IMR-90 (cell line): Measurements from ENCODE around the gene PRSS2. TPM values are rescaled to one million over a fixed set of nuclear protein-coding genes. Genes with fewer than 3 reads are reported as not detected.

Source experiments
- ATAC-seq: fragments of 200-7000 bp; cut with Tn5 transposase; 2 replicates; pipeline ENCODE4 v1.9.1; 2020; ENCODE audit warnings: low read depth, mild to moderate bottlenecking, moderate library complexity
- BruUV-seq: library from RNA; stranded (reverse); fragments of 400-500 nt; replicated peaks from 2 replicates; lab custom pipeline; 2021; lab: Mats Ljungman, UMichigan
- CTCF ChIA-PET: fragments of 300-600 bp; formaldehyde crosslinking; extraction: SDS; loops from one replicate; lab custom pipeline; 2021; ENCODE audit warnings: antibody characterized with exemption; lab: Yijun Ruan, JAX
- POLR2A ChIA-PET: fragments of 300-600 bp; sonication (Branson Sonifier 250); formaldehyde crosslinking; loops from one replicate; lab custom pipeline; 2022; ENCODE audit warnings: antibody characterized with exemption; ENCODE audit not compliant: unreplicated experiment; lab: Charles Lee
- DNase-seq: peaks from one replicate; pipeline ENCODE4 v3.0.0; 2013
- H2AFZ ChIP-seq: replicated peaks from 2 replicates; pipeline ENCODE3; 2013; ENCODE audit warnings: low read length, mild to moderate bottlenecking; ENCODE audit not compliant: poor library complexity
- H2AK5ac ChIP-seq: 2 replicates; pipeline ENCODE4 v1.6.1; 2013; ENCODE audit warnings: low read depth, low read length, inconsistent platforms
- H2AK9ac ChIP-seq: replicated peaks from 2 replicates; pipeline ENCODE3; 2013; ENCODE audit warnings: mild to moderate bottlenecking, low read depth, low read length, moderate library complexity; ENCODE audit not compliant: poor library complexity
- H2BK120ac ChIP-seq: 2 replicates; pipeline ENCODE4 v1.6.1; 2013; ENCODE audit warnings: low read depth, low read length, inconsistent platforms
- H2BK15ac ChIP-seq: 3 replicates; pipeline ENCODE4 v1.6.1; 2013; ENCODE audit warnings: low read depth, low read length, inconsistent platforms
- H2BK20ac ChIP-seq: 2 replicates; pipeline ENCODE4 v1.6.1; 2013; ENCODE audit warnings: low read depth, mild to moderate bottlenecking, inconsistent platforms, low read length, moderate library complexity
- H2BK5ac ChIP-seq: 2 replicates; pipeline ENCODE4 v1.6.1; 2013; ENCODE audit warnings: mild to moderate bottlenecking, low read depth, low read length, inconsistent platforms; ENCODE audit not compliant: poor library complexity, severe bottlenecking
- H3K14ac ChIP-seq: replicated peaks from 2 replicates; pipeline ENCODE4 v1.6.1; 2013; ENCODE audit warnings: low read depth, low read length, inconsistent platforms
- H3K18ac ChIP-seq: 2 replicates; pipeline ENCODE4 v1.6.1; 2013; ENCODE audit warnings: low read depth, low read length, control low read depth
- H3K23ac ChIP-seq: 2 replicates; pipeline ENCODE4 v1.6.1; 2013; ENCODE audit warnings: low read depth, low read length, inconsistent platforms
- H3K27ac ChIP-seq: 2 replicates; pipeline ENCODE4 v1.5.1; 2013; ENCODE audit warnings: mild to moderate bottlenecking, control low read depth, low read length; ENCODE audit not compliant: insufficient read depth
- H3K27me3 ChIP-seq: 2 replicates; pipeline ENCODE4 v1.6.1; 2013; ENCODE audit warnings: low read length; ENCODE audit not compliant: control insufficient read depth, insufficient read depth
- H3K36me3 ChIP-seq: 2 replicates; pipeline ENCODE4 v1.6.1; 2013; ENCODE audit warnings: low read length, mixed read lengths; ENCODE audit not compliant: control insufficient read depth, insufficient read depth
- H3K4ac ChIP-seq: 2 replicates; pipeline ENCODE4 v1.6.1; 2013; ENCODE audit warnings: low read depth, low read length, inconsistent platforms
- H3K4me1 ChIP-seq: 2 replicates; pipeline ENCODE4 v1.6.1; 2013; ENCODE audit warnings: low read length, mixed read lengths; ENCODE audit not compliant: control insufficient read depth, insufficient read depth
- H3K4me2 ChIP-seq: 2 replicates; pipeline ENCODE4 v1.6.1; 2013; ENCODE audit warnings: low read depth, mild to moderate bottlenecking, control low read depth, low read length, moderate library complexity
- H3K4me3 ChIP-seq: 2 replicates; pipeline ENCODE4 v1.5.1; 2013; ENCODE audit warnings: low read depth, mild to moderate bottlenecking, control low read depth, low read length, moderate library complexity; ENCODE audit not compliant: insufficient read depth
- H3K56ac ChIP-seq: 2 replicates; pipeline ENCODE4 v1.6.1; 2013; ENCODE audit warnings: low read length, inconsistent platforms; ENCODE audit not compliant: insufficient read depth; ENCODE audit errors: extremely low read depth
- H3K79me1 ChIP-seq, 2 experiments: 2 replicates each; pipeline ENCODE4 v1.6.1; 2013; ENCODE audit warnings: low read length in 2 of 2, inconsistent platforms in 1 of 2, low read depth in 1 of 2
- H3K9ac ChIP-seq: 2 replicates; pipeline ENCODE4 v1.6.1; 2013; ENCODE audit warnings: low read depth, low read length, control low read depth
- H3K9me1 ChIP-seq: 2 replicates; pipeline ENCODE4 v1.6.1; 2013; ENCODE audit warnings: low read length, inconsistent platforms; ENCODE audit not compliant: insufficient read depth
- H3K9me3 ChIP-seq: 2 replicates; pipeline ENCODE4 v1.6.1; 2013; ENCODE audit warnings: low read length; ENCODE audit not compliant: control insufficient read depth, insufficient read depth
- H4K20me1 ChIP-seq: 2 replicates; pipeline ENCODE4 v1.6.1; 2013; ENCODE audit warnings: low read length, inconsistent platforms; ENCODE audit not compliant: insufficient read depth
- H4K5ac ChIP-seq: 2 replicates; pipeline ENCODE4 v1.6.1; 2013; ENCODE audit warnings: mild to moderate bottlenecking, low read depth, low read length, control low read depth
- H4K8ac ChIP-seq, 2 experiments: 2 replicates each; pipeline ENCODE4 v1.6.1; 2013; ENCODE audit warnings: low read depth in 2 of 2, low read length in 2 of 2, control low read depth in 1 of 2, inconsistent platforms in 1 of 2
- H4K91ac ChIP-seq: 2 replicates; pipeline ENCODE4 v1.6.1; 2013; ENCODE audit warnings: low read depth, low read length, inconsistent platforms; ENCODE audit not compliant: insufficient read depth
- BHLHE40 ChIP-seq: fragments of 150-350 bp; IDR thresholded peaks from 2 replicates; pipeline ENCODE4 v1.6.1; 2016; ENCODE audit warnings: mild to moderate bottlenecking, low read depth, low read length
- CEBPB ChIP-seq: IDR thresholded peaks from 2 replicates; pipeline ENCODE4 v1.6.1; 2012; ENCODE audit warnings: low read depth, low read length, improper control_type of control experiment
- ELK1 ChIP-seq: fragments of 150-350 bp; IDR thresholded peaks from 2 replicates; pipeline ENCODE4 v1.6.1; 2016; ENCODE audit warnings: low read depth, mild to moderate bottlenecking, low read length, moderate library complexity, borderline replicate concordance
- FOS ChIP-seq: fragments of 150-350 bp; IDR thresholded peaks from 2 replicates; pipeline ENCODE4 v1.6.1; 2016; ENCODE audit warnings: low read depth, low read length
- MAFK ChIP-seq: IDR thresholded peaks from 2 replicates; pipeline ENCODE4 v1.6.1; 2012; ENCODE audit warnings: low read depth, low read length, improper control_type of control experiment
- MAZ ChIP-seq: IDR thresholded peaks from 2 replicates; pipeline ENCODE4 v1.6.1; 2012; ENCODE audit warnings: low read depth, mild to moderate bottlenecking, low read length, improper control_type of control experiment, moderate library complexity, borderline replicate concordance
- MXI1 ChIP-seq: IDR thresholded peaks from 2 replicates; pipeline ENCODE4 v1.6.1; 2012; ENCODE audit warnings: low read depth, mild to moderate bottlenecking, low read length, moderate library complexity, borderline replicate concordance
- NFE2L2 ChIP-seq: fragments of 150-350 bp; IDR thresholded peaks from 2 replicates; pipeline ENCODE4 v1.6.1; 2016; ENCODE audit warnings: low read depth, mild to moderate bottlenecking, low read length
- POLR2A ChIP-seq: IDR thresholded peaks from 2 replicates; pipeline ENCODE4 v1.6.1; 2012; ENCODE audit warnings: mild to moderate bottlenecking, low read depth, low read length
- RAD21 ChIP-seq: IDR thresholded peaks from 2 replicates; pipeline ENCODE4 v1.6.1; 2012; ENCODE audit warnings: low read length, improper control_type of control experiment
- RCOR1 ChIP-seq: IDR thresholded peaks from 2 replicates; pipeline ENCODE4 v1.6.1; 2012; ENCODE audit warnings: mild to moderate bottlenecking, low read length, improper control_type of control experiment; ENCODE audit not compliant: insufficient replicate concordance
- RFX5 ChIP-seq: IDR thresholded peaks from 2 replicates; pipeline ENCODE4 v1.8.0; 2012; ENCODE audit warnings: low read depth, mild to moderate bottlenecking, low read length, moderate library complexity
- WGBS, 2 experiments: methylation state at CpG; one replicate each; pipeline versions ENCODE4 v1.1.5 to v1.1.7; 2013; ENCODE audit warnings: missing lambda C conversion rate in 2 of 2; ENCODE audit not compliant: insufficient read length in 1 of 2; ENCODE audit errors: extremely low coverage in 2 of 2; 5-methylcytosine and 5-hydroxymethylcytosine counted together
- dilution Hi-C: fragments of 300-500 bp; cut with HindIII; formaldehyde crosslinking; loops from one replicate; pipeline ENCODE4 v1.14.3; 2018; ENCODE audit warnings: low sequenced_read_pairs; ENCODE audit not compliant: unreplicated experiment
- in situ Hi-C: fragments of 300-500 bp; cut with MboI; formaldehyde crosslinking; loops from 3 replicates; pipeline ENCODE4 v1.14.3; 2019; ENCODE audit warnings: low sequenced_read_pairs, inconsistent platforms, mixed read lengths
- intact Hi-C: fragments of 100-400 bp; cut with micrococcal nuclease; formaldehyde crosslinking; loops from 2 replicates; pipeline ENCODE4 v1.10.0; 2022
- polyA plus RNA-seq, 3 experiments: library from polyadenylated mRNA; depleted of rRNA; stranded (reverse); fragments of >200 nt; gene quantifications; 2 replicates each; pipeline ENCODE4 v1.2.3, GENCODE V29; 2012; ENCODE audit warnings: low replicate concordance in 1 of 3
- total RNA-seq: library from RNA; depleted of rRNA; stranded (reverse); fragments of >200 nt; gene quantifications from 2 replicates; pipeline ENCODE4 v1.2.3, GENCODE V29; 2012
- TF ChIP-seq, protein P1 (sequence below): fragments of 150-350 bp; IDR thresholded peaks from 2 replicates; pipeline ENCODE4 v1.6.1; 2017; ENCODE audit warnings: mild to moderate bottlenecking, antibody characterized with exemption, low read length, low read depth

Gene PRSS2
- total and polyA plus RNA-seq, 2 of the 4 experiments (the other 2 are of a cell fraction) = not detected

DNA sequence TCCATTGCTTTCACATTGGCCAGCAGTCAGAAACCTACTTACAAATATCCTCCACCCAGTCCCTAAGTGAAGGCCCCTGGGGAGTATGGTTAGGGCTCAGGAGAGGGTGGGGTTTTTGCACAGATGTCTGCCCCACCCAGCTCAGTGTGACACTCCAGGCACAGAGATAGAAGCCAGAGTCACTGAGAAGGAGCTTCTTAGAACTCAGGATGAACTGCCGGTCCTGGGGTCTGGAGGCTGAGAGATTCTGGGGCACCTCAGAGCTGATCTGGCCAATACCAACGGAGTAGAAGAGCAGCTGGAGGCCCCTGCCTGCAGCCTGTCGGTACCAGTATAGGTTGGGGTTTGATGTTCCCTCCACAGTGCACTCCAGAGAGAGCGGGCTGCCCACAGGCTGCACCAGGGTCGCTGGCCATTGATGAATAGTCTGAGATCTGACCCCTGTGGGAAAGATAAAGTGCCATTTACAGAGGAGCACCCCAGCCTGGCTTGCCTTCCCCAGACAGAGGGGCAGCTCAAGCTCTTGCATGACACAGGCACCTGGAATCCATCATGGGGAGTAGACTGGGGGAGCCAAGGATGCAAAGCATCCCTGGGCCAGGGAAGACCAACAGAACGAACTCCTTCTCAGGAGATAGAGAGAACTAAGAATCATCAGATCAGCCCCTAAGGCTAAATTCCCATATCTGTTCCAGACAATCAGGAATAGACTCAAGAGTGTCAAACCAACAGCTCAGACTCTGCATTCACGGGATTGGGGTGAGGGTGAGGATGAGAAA, 41.9 kb downstream of the PRSS2 start:
- Histone ChIP-seq H3K27me3 (peaks cover 2% of the 10 kb centered on the region; the same call in 1 of the 2 replicates), H2AK5ac (no peak overlapping the region), H3K27ac (no peak overlapping the region; the same call in 1 of the 2 replicates), H2BK5ac (no peak overlapping the region), H3K4ac (no peak overlapping the region), H4K91ac (no peak overlapping the region), H3K56ac (no peak overlapping the region), H3K9me1 (no peaks in the 10 kb centered on the region), H3K4me1 (no peaks in the 10 kb centered on the region), H3K9ac (no peak overlapping the region), H3K79me1 (no peaks in the 10 kb centered on the region), H3K18ac (no peak overlapping the region), H4K5ac (no peak overlapping the region), H4K8ac (no peak overlapping the region), H4K20me1 (no peaks in the 10 kb centered on the region), H2AFZ (no peak overlapping the region), H2BK120ac (no peak overlapping the region), H2BK20ac (no peak overlapping the region), H2BK15ac (no peak overlapping the region), H2AK9ac (no peak overlapping the region), H3K14ac (no peak overlapping the region), H3K23ac (no peak overlapping the region), H3K9me3 (no peaks in the 10 kb centered on the region), H3K4me3 (no peak overlapping the region), H3K36me3 (no peaks in the 10 kb centered on the region), H3K4me2 (no peak overlapping the region)
- ChIA-PET POLR2A (no interaction called here), CTCF (interaction anchor here (0.9 kb wide), 1 partner anchor 29 kb away, joined by 3 read pairs; no protein-coding TSS in a partner anchor)
- no TSS peak for BruUV-seq
- DNase-seq (no peak), ATAC-seq (no peak)
- in situ Hi-C loops (no loop called here), dilution Hi-C loops (no loop called here), intact Hi-C loops (no loop called here)
- no CpG with 5 or more reads among the region's 7 CpGs for WGBS, 2 experiments
- no peak for TF ChIP-seq MXI1
- no peak for TF ChIP-seq NFE2L2
- no peak for TF ChIP-seq MAFK
- no peak for TF ChIP-seq MAZ
- TF ChIP-seq BHLHE40 = no peak
- TF ChIP-seq RCOR1 = no peak
- TF ChIP-seq RAD21 = no peak
- no peak for TF ChIP-seq CEBPB
- TF ChIP-seq, protein P1, sequence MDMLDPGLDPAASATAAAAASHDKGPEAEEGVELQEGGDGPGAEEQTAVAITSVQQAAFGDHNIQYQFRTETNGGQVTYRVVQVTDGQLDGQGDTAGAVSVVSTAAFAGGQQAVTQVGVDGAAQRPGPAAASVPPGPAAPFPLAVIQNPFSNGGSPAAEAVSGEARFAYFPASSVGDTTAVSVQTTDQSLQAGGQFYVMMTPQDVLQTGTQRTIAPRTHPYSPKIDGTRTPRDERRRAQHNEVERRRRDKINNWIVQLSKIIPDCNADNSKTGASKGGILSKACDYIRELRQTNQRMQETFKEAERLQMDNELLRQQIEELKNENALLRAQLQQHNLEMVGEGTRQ = no peak
- no peak for TF ChIP-seq POLR2A
- TF ChIP-seq ELK1 = no peak
- TF ChIP-seq FOS = no peak
- TF ChIP-seq RFX5 = no peak
